Measurements from ENCODE around the gene PMM1. TPM values are rescaled to one million over a fixed set of nuclear protein-coding genes. Genes with fewer than 3 reads are reported as not detected.

Gene PMM1
- total RNA-seq (2022; extraction: Qiagen RNA extraction; ENCODE audit: low read depth), result 25.2 to 32.9 TPM (median 28.3 TPM) in 5 replicates

DNA sequence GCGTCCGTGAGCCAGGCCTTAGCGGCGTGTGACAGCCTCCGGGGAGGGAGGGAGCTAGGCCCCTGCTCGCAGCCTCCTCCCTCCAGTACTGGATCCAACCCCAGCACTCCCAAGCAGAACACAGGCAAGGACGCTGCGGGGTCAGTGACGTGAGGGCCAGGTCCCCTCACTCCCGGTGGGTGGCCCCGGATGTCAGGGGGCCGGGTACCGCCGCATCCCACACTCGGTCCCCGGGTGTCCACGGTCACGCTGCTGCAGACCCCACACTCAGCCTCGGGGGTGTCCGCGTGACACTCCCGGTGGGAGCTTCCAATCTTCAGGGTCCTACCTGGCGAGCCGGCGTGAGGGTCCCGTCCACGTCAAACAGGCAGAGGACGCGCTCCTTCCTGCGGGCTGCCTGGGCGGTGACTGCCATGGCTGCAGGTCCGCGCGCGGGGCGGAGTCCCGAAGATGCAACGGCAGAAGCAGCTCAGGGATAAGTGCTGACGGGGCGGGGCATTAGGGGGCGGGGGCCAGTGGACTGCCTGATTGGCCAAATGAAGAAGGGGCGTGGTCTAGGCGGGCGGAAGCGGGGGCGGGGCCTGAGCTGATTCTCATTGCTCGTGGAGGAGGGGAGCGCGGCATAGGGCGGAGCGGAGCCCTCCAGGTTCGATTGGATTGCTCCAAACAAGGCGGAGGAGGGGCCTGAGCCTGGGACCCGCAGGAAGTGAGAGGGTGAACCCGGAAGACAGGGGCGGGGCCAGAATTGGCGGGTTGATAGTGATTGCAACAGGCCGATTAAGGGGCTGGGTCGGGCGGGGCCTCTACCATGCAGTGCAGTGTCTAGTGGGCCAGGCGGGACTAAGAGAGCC, at the start of gene PMM1:
Gene PMM1 (minus strand): TSS at position 450 of the 851 bp plus-strand sequence. CDS start 35 bp downstream, at position 415.

DNA sequence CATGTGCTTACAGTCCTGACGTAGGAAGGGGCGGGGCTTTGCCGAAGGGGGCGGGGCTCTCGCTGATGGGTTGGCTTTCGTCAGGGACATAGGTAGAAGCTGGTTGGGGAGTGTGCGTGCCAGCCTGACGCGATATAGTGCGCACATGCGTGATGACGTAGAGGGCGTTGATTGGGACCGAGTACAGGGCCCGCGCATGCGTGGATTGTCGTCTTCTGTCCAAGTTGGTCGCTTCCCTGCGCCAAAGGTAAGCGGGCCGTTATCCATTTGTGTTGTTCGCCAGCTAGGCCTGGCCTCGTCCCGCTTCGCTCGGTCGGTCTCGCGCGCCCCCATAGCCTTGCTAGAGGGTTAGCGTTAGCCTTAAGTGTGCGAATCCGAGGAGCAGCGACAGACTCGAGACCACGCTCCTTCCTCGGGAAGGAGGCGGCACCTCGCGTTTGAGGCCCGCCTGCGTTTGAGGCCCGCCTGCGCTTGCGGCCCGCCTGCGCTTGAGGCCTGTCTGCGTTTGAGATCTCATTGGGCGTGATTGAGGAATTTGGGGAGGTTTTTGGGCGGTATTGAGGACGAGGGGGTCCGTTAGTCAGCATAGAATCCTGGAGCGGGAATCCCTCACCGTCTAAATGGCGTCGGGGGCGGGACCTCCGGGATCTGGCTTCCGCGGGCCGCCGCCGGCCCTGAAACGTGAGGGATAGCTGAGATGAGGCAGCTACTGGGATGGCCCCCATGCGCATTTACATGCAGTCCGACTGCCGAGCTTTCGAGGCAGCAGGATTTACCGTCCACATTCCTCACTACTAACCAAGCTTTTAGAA, 31.7 kb upstream of the PMM1 start, which contains the start of gene XRCC6:
Gene XRCC6 (plus strand): TSS at position 197 of the 812 bp plus-strand sequence. CDS start 710 bp downstream, outside the sequence.

DNA sequence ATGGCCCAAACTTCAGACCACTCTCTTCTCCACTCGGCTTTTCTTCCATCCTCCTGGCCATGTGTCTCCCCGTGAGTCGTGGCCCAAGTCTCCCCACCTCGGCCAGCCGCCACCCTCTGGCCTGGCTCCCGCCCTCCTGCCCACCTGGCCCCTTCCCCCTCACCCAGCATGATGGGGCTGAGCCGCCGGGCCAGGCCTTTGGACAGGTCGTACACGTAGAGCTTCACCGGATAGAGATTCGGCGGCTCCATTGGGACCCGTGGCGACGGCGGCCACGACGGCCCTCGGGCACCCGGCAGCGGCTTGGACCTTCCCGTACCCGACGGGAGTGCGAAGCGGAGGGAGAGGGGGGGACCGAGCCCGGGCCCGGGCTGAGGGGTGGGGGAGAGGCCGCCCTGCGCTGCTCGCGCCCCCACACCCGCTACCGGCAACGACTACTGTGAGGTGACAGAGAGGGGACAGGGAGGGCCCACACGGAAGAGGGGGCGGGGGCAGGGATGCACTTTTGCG, 31.0 kb upstream of the PMM1 start, which contains the start of gene DESI1:
Gene DESI1 (minus strand): TSS at position 455 of the 510 bp plus-strand sequence. CDS start 204 bp downstream, at position 251.

DNA sequence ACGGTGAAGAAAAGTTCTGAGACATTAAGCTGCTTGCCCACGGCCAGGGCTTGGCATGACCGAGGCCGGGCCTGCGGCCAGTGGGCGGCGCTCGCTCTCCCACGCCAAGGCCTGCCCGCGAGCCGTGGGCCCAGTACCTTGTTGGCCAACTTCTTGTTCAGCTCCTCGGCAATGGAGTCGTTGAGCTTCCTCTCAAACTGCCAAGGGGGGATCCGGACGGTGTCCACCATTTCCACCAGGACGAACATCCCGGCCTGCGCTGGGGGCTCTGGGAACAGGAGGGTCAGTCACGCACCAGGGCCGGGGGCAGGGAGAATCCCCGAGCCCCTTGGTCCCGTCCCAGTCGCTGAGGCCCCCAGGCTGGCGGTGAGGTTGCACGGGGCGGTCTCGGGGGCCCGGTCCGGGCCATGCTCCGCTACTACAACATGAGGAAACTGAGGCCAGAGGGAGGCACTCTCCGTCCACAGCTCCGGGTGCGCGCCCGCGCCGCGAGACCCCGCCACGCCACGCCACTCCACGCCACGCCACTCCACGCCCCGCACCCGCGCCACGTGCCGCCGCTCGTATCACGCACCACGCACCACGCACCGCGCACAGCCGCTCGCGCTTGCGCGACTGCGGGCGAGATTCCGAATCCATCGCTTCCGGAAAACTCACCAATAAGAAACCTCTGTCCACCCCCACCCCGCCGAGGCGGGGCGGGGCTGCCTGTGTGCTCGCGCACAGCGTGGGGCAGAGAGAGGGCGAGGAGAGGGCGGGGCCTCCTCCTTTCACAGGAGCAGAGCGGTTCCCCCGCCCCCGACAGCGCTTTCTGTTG, 45.6 kb downstream of the PMM1 start, which contains the start of gene POLR3H:
Gene POLR3H (minus strand): TSS at position 617 of the 817 bp plus-strand sequence. CDS start 369 bp downstream, at position 248.

Other genes with a start within 250 kb of the PMM1 start
- 0.90 to 1.1 TPM (median 1.0 TPM) in 5 replicates for gene TEF, start 207.9 kb downstream of the PMM1 start, total RNA-seq (2022; extraction: Qiagen RNA extraction; ENCODE audit: low read depth)
- 20.1 to 23.4 TPM (median 22.5 TPM) in 5 replicates for gene TOB2, start 143.0 kb downstream of the PMM1 start, total RNA-seq (2022; extraction: Qiagen RNA extraction; ENCODE audit: low read depth)
- gene PHF5A, start 121.1 kb downstream of the PMM1 start, total RNA-seq (2022; extraction: Qiagen RNA extraction; ENCODE audit: low read depth), result 64.1 to 87.8 TPM (median 66.1 TPM) in 5 replicates
- gene ACO2, start 120.7 kb downstream of the PMM1 start, total RNA-seq (2022; extraction: Qiagen RNA extraction; ENCODE audit: low read depth), result 42.4 to 48.5 TPM (median 44.6 TPM) in 5 replicates
- gene POLR3H, start 45.4 kb downstream of the PMM1 start, total RNA-seq (2022; extraction: Qiagen RNA extraction; ENCODE audit: low read depth), result 26.2 to 48.8 TPM (median 44.7 TPM) in 5 replicates
- 1.9 to 3.2 TPM (median 2.5 TPM) in 5 replicates for gene CSDC2, start 28.8 kb downstream of the PMM1 start, total RNA-seq (2022; extraction: Qiagen RNA extraction; ENCODE audit: low read depth)
- 14.7 to 18.0 TPM (median 16.1 TPM) in 5 replicates for gene DESI1, start 31.2 kb upstream of the PMM1 start, total RNA-seq (2022; extraction: Qiagen RNA extraction; ENCODE audit: low read depth)
- 289 to 347 TPM (median 312 TPM) in 5 replicates for gene XRCC6, start 31.5 kb upstream of the PMM1 start, total RNA-seq (2022; extraction: Qiagen RNA extraction; ENCODE audit: low read depth)
- 117 to 239 TPM (median 170 TPM) in 5 replicates for gene SNU13, start 99.0 kb upstream of the PMM1 start, total RNA-seq (2022; extraction: Qiagen RNA extraction; ENCODE audit: low read depth)
- 0.08 TPM in 1 of 5 replicates, not detected in the others for gene MEI1, start 109.7 kb upstream of the PMM1 start, total RNA-seq (2022; extraction: Qiagen RNA extraction; ENCODE audit: low read depth)
- gene CCDC134, start 210.8 kb upstream of the PMM1 start, total RNA-seq (2022; extraction: Qiagen RNA extraction; ENCODE audit: low read depth), result 2.7 to 4.0 TPM (median 3.4 TPM) in 5 replicates
- gene SREBF2, start 243.3 kb upstream of the PMM1 start, total RNA-seq (2022; extraction: Qiagen RNA extraction; ENCODE audit: low read depth), result 22.3 to 31.9 TPM (median 28.6 TPM) in 5 replicates